PC-3 (cell line): ENCODE results near the gene SLC5A5. TPM values are rescaled to one million over a fixed set of nuclear protein-coding genes. Genes with fewer than 3 reads are reported as not detected.
A peak's percentile ranks its signal among the peaks of the same experiment; 100 is the strongest.

ENCODE experiments used
- ATAC-seq: fragments of 200-7000 bp; cut with Tn5 transposase; 2 replicates; pipeline ENCODE4 v1.9.1; 2020; ENCODE audit warnings: mild to moderate bottlenecking, moderate library complexity
- BruUV-seq: library from RNA; stranded (reverse); fragments of 400-500 nt; replicated peaks from 2 replicates; lab custom pipeline; 2021; lab: Mats Ljungman, UMichigan
- CTCF ChIA-PET: fragments of 300-600 bp; sonication (Branson Sonifier 250); formaldehyde crosslinking; loops from one replicate; lab custom pipeline; 2022; ENCODE audit warnings: antibody characterized with exemption; lab: Charles Lee
- POLR2A ChIA-PET: fragments of 300-600 bp; sonication (Branson Sonifier 250); formaldehyde crosslinking; loops from one replicate; lab custom pipeline; 2022; ENCODE audit warnings: antibody characterized with exemption; ENCODE audit not compliant: unreplicated experiment; lab: Charles Lee
- DNase-seq: peaks from one replicate; pipeline ENCODE4 v3.0.0-alpha.2; 2015
- H2AFZ ChIP-seq: fragments of 300-600 bp; sonication (generic); 2 replicates; pipeline ENCODE4 v1.6.0; 2016; ENCODE audit warnings: antibody characterized with exemption, low read length
- H3F3A ChIP-seq: fragments of 300-600 bp; sonication (generic); one replicate; pipeline ENCODE4 v1.6.0; 2017; ENCODE audit warnings: antibody characterized with exemption, low read length, control low read depth, mild to moderate bottlenecking; ENCODE audit not compliant: unreplicated experiment
- H3K27ac ChIP-seq: fragments of 300-600 bp; sonication (generic); 2 replicates; pipeline ENCODE4 v1.5.1; 2016; ENCODE audit warnings: mild to moderate bottlenecking, low read length
- H3K27me3 ChIP-seq: fragments of 300-600 bp; sonication (generic); 2 replicates; pipeline ENCODE4 v1.6.1; 2016; ENCODE audit warnings: low read length, mixed read lengths
- H3K36me3 ChIP-seq: fragments of 300-600 bp; sonication (generic); 2 replicates; pipeline ENCODE4 v1.6.1; 2016; ENCODE audit warnings: low read depth, mixed run types, low read length, mixed read lengths
- H3K4me1 ChIP-seq: fragments of 300-600 bp; sonication (generic); 2 replicates; pipeline ENCODE4 v1.5.1; 2016; ENCODE audit warnings: low read length; ENCODE audit not compliant: insufficient read depth
- H3K4me2 ChIP-seq: fragments of 300-600 bp; sonication (generic); 2 replicates; pipeline ENCODE4 v1.6.0; 2016; ENCODE audit warnings: low read length
- H3K4me3 ChIP-seq: fragments of 300-600 bp; sonication (generic); 2 replicates; pipeline ENCODE4 v1.5.1; 2016; ENCODE audit warnings: mild to moderate bottlenecking, low read length, mixed read lengths
- H3K79me2 ChIP-seq: fragments of 300-600 bp; sonication (generic); 2 replicates; pipeline ENCODE4 v1.6.1; 2017; ENCODE audit warnings: low read length, mixed read lengths
- H3K9ac ChIP-seq: fragments of 300-600 bp; sonication (generic); 2 replicates; pipeline ENCODE4 v1.6.0; 2016; ENCODE audit warnings: mild to moderate bottlenecking, low read length
- H3K9me2 ChIP-seq: fragments of 300-600 bp; sonication (generic); replicated peaks from 2 replicates; pipeline ENCODE4 v1.6.1; 2016; ENCODE audit warnings: mixed run types, low read length, mixed read lengths
- H3K9me3 ChIP-seq: fragments of 300-600 bp; sonication (generic); 2 replicates; pipeline ENCODE4 v1.6.1; 2016; ENCODE audit warnings: low read length, mixed read lengths
- H4K20me1 ChIP-seq: fragments of 300-600 bp; sonication (generic); 2 replicates; pipeline ENCODE4 v1.6.1; 2016; ENCODE audit warnings: low read length, mixed read lengths
- EZH2 ChIP-seq: fragments of 300-600 bp; sonication (generic); IDR thresholded peaks from one replicate; pipeline ENCODE4 v1.6.1; 2017; ENCODE audit warnings: antibody characterized with exemption, mild to moderate bottlenecking, low read length; ENCODE audit not compliant: unreplicated experiment
- EZH2phosphoT487 ChIP-seq: fragments of 300-600 bp; sonication (generic); IDR thresholded peaks from 2 replicates; pipeline ENCODE4 v1.6.1; 2018; ENCODE audit warnings: mild to moderate bottlenecking, antibody characterized with exemption, low read length, borderline replicate concordance
- intact Hi-C: fragments of 100-400 bp; cut with micrococcal nuclease; formaldehyde crosslinking; loops from 2 replicates; pipeline ENCODE4 v1.9.0; 2023
- total RNA-seq: library from RNA; depleted of rRNA; stranded (reverse); fragments of >200 nt; gene quantifications from 2 replicates; pipeline ENCODE4 v1.2.3, GENCODE V29; 2014
- TF ChIP-seq, protein P1 (sequence below): fragments of 300-600 bp; sonication (generic); conservative IDR thresholded peaks from 2 replicates; pipeline ENCODE4 v1.5.1; 2017; ENCODE audit warnings: antibody characterized with exemption, low read depth, mild to moderate bottlenecking, low read length

The SLC5A5 gene
- total RNA-seq, 1 experiment from 2014 or later: not detected

GRCh38 chr19:17888260-17888659 is 16.5 kb downstream of the SLC5A5 start:
- H3K9me2 ChIP-seq: no peaks in the 10 kb centered on the region
- no TSS peak for BruUV-seq
- no peak overlapping the region for H3K27ac ChIP-seq
- no peaks in the 10 kb centered on the region for H3K27me3 ChIP-seq
- H3K79me2 ChIP-seq: no peaks in the 10 kb centered on the region
- no peak overlapping the region for H3K4me2 ChIP-seq
- TF ChIP-seq EZH2 (no peak), EZH2phosphoT487 (no peak)
- TF ChIP-seq, protein P1, sequence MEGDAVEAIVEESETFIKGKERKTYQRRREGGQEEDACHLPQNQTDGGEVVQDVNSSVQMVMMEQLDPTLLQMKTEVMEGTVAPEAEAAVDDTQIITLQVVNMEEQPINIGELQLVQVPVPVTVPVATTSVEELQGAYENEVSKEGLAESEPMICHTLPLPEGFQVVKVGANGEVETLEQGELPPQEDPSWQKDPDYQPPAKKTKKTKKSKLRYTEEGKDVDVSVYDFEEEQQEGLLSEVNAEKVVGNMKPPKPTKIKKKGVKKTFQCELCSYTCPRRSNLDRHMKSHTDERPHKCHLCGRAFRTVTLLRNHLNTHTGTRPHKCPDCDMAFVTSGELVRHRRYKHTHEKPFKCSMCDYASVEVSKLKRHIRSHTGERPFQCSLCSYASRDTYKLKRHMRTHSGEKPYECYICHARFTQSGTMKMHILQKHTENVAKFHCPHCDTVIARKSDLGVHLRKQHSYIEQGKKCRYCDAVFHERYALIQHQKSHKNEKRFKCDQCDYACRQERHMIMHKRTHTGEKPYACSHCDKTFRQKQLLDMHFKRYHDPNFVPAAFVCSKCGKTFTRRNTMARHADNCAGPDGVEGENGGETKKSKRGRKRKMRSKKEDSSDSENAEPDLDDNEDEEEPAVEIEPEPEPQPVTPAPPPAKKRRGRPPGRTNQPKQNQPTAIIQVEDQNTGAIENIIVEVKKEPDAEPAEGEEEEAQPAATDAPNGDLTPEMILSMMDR: no peak
- ChIA-PET POLR2A (no interaction called here), CTCF (no interaction called here)
- H2AFZ ChIP-seq: no peak overlapping the region
- ATAC-seq (no peak), DNase-seq (no peak)
- H3F3A ChIP-seq: no peaks in the 10 kb centered on the region
- no peaks in the 10 kb centered on the region for H4K20me1 ChIP-seq
- no peak overlapping the region for H3K9ac ChIP-seq
- H3K4me1 ChIP-seq: no peaks in the 10 kb centered on the region
- intact Hi-C loops: no loop called here
- H3K9me3 ChIP-seq: no peaks in the 10 kb centered on the region
- no peak overlapping the region for H3K4me3 ChIP-seq
- H3K36me3 ChIP-seq: no peaks in the 10 kb centered on the region

DNA sequence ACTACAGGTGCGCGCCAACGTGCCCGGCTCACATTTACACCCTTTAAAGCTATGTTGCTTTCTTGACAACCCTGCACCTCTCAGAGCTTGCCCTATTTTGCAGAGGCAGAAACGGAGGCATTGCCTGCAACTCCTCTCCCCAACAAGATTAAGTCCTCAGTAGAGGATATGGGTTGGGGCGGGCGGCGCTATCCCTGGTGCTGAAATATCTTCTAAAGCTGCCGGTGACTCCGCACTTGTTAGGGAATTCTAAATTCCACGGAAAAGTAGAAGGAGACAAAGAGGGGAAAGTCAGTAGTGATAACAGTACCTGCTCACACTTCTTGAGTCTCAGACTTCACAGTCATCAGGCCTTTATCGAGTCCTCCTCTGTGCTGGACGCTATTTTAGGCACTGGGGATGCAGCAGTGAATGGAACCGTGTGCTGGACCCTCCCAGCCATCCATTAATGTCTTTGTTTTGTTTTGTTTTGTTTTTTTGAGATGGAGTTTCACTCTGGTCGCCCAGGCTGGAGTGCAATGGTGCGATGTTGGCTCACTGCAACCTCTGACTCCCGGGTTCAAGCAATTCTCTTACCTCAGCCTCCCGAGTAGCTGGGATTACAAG is 18.0 kb downstream of the SLC5A5 start:
- no peak overlapping the region for H2AFZ ChIP-seq
- CTCF ChIA-PET: no interaction called here
- H3K27me3 ChIP-seq: no peaks in the 10 kb centered on the region
- H3K9me2 ChIP-seq: no peaks in the 10 kb centered on the region
- TF ChIP-seq EZH2 (no peak), EZH2phosphoT487 (no peak)
- TF ChIP-seq, protein P1: no peak
- no peak overlapping the region for H3K27ac ChIP-seq
- no peaks in the 10 kb centered on the region for H3K79me2 ChIP-seq
- POLR2A ChIA-PET: interaction anchor here (0.7 kb wide), 1 partner anchor 635 kb away, joined by 3 read pairs; no protein-coding TSS in a partner anchor
- H3K4me3 ChIP-seq: no peak overlapping the region
- intact Hi-C loops: no loop called here
- DNase-seq (peak; percentile 67), ATAC-seq (peak; percentile 67)
- H3K36me3 ChIP-seq: no peaks in the 10 kb centered on the region
- H3F3A ChIP-seq: no peaks in the 10 kb centered on the region
- H3K9ac ChIP-seq: no peak overlapping the region
- no peaks in the 10 kb centered on the region for H3K4me1 ChIP-seq
- H3K9me3 ChIP-seq: no peaks in the 10 kb centered on the region
- H4K20me1 ChIP-seq: no peaks in the 10 kb centered on the region
- BruUV-seq: no TSS peak
- no peak overlapping the region for H3K4me2 ChIP-seq

DNA sequence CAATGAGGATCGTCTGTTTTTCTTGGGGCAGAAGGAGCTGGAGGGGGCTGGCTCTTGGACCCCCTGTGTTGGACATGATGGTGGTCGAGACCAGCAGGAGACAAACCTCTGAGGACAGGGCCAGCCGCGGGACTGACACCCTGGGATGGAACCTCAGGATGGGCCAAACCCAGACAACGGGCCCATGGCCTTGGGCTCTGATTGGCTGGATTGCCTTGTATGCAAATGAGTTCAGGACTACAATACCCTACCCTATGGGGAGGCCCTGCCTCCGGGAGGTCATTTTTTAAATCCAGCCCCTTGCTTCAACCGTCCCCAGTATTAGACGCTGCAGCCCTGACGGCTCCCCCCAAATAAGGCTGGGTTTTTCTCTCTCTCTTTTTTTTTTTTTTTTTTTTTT is 22.0 kb downstream of the SLC5A5 start:
- ChIA-PET CTCF (no interaction called here), POLR2A (no interaction called here)
- Histone ChIP-seq H3K9ac (no peak overlapping the region), H3K4me3 (no peak overlapping the region), H3K79me2 (no peaks in the 10 kb centered on the region), H4K20me1 (no peaks in the 10 kb centered on the region), H3K36me3 (no peaks in the 10 kb centered on the region), H3K27ac (no peak overlapping the region), H3K4me2 (no peak overlapping the region), H2AFZ (no peak overlapping the region), H3K9me2 (no peaks in the 10 kb centered on the region), H3F3A (no peaks in the 10 kb centered on the region), H3K9me3 (no peaks in the 10 kb centered on the region), H3K4me1 (no peaks in the 10 kb centered on the region), H3K27me3 (peaks cover 4% of the 10 kb centered on the region; the same call in 1 of the 2 replicates)
- ATAC-seq (no peak), DNase-seq (no peak)
- no TSS peak for BruUV-seq
- TF ChIP-seq EZH2phosphoT487 (no peak), EZH2 (no peak)
- TF ChIP-seq, protein P1: no peak
- intact Hi-C loops: no loop called here
